K562 (cell line): ENCODE measurements around the gene DENND1A. TPM values are rescaled to one million over a fixed set of nuclear protein-coding genes. Genes with fewer than 3 reads are reported as not detected.

ENCODE experiments used
- ATAC-seq: fragments of 200-7000 bp; cut with Tn5 transposase; 3 replicates; pipeline ENCODE4 v1.9.1; 2020; ENCODE audit warnings: moderate library complexity
- BruUV-seq: library from RNA; stranded (reverse); fragments of 400-500 nt; replicated peaks from 2 replicates; lab custom pipeline; 2021; lab: Mats Ljungman, UMichigan
- CTCF ChIA-PET: fragments of 300-600 bp; formaldehyde crosslinking; extraction: SDS; loops from one replicate; lab custom pipeline; 2021; ENCODE audit warnings: low intra/inter-chr PET ratio; lab: Yijun Ruan, JAX
- POLR2A ChIA-PET: fragments of 300-600, 350-650 bp; sonication (Branson Sonifier 250); formaldehyde crosslinking; extraction: SDS; loops from one replicate; lab custom pipeline; 2021; ENCODE audit warnings: antibody characterized with exemption, inconsistent platforms; lab: Yijun Ruan, JAX
- DNase-seq, 4 experiments: peaks; one replicate each; pipeline versions ENCODE4 v3.0.0 to v3.0.0-alpha.2; 2011 to 2018; ENCODE audit warnings: low spot score in 3 of 4, mixed read lengths in 3 of 4; ENCODE audit errors: extremely low read depth in 1 of 4
- FAIRE-seq: peaks from 2 replicates; lab custom pipeline; 2011; peaks lifted over from hg19 to GRCh38; lab: Jason Lieb, UNC
- H2AFZ ChIP-seq: 2 replicates; pipeline ENCODE4 v1.6.0; 2011; ENCODE audit warnings: low read depth, low read length, control low read depth, inconsistent platforms
- H3K27ac ChIP-seq: fragments of 200-600 bp; 3 replicates; pipeline ENCODE4 v1.8.0; 2011; ENCODE audit warnings: low read depth, mild to moderate bottlenecking, control low read depth, inconsistent platforms, low read length, moderate library complexity, mixed read lengths; ENCODE audit errors: extremely low read depth
- H3K27me3 ChIP-seq, 2 experiments: fragments of 300-600 bp in 1 of 2; 2 replicates in 1 of 2; 3 replicates in 1 of 2; pipeline versions ENCODE4 v1.6.0 to v1.8.0; 2011; ENCODE audit warnings: inconsistent platforms in 2 of 2, low read length in 2 of 2, mild to moderate bottlenecking in 1 of 2, mixed read lengths in 1 of 2, moderate library complexity in 1 of 2; ENCODE audit not compliant: control insufficient read depth in 2 of 2, insufficient read depth in 2 of 2
- H3K36me3 ChIP-seq: fragments of 300-600 bp; 3 replicates; pipeline ENCODE4 v1.8.0; 2011; ENCODE audit warnings: mild to moderate bottlenecking, low read length, inconsistent platforms; ENCODE audit not compliant: control insufficient read depth, insufficient read depth
- H3K4me1 ChIP-seq, 2 experiments: fragments of 200-600 bp in 1 of 2; replicated peaks in 1 of 2; 2 replicates in 1 of 2; 3 replicates in 1 of 2; pipeline versions ENCODE4 v1.5.1 to v1.8.0; 2011; ENCODE audit warnings: inconsistent platforms in 2 of 2, low read length in 2 of 2, mild to moderate bottlenecking in 1 of 2, mixed read lengths in 1 of 2, moderate library complexity in 1 of 2; ENCODE audit not compliant: control insufficient read depth in 2 of 2, insufficient read depth in 2 of 2
- H3K4me2 ChIP-seq: 2 replicates; pipeline ENCODE4 v1.6.1; 2011; ENCODE audit warnings: low read length, control low read depth, inconsistent platforms, mixed read lengths; ENCODE audit not compliant: insufficient read depth
- H3K4me3 ChIP-seq: fragments of 200-600 bp; sonication (generic), shearing (Covaris generic); 2 replicates; pipeline ENCODE4 v1.5.1; 2016; ENCODE audit warnings: control low read depth, inconsistent platforms
- H3K79me2 ChIP-seq: fragments of 200-600 bp; 3 replicates; pipeline ENCODE4 v1.8.0; 2011; ENCODE audit warnings: low read length, inconsistent platforms; ENCODE audit not compliant: control insufficient read depth, insufficient read depth
- H3K9ac ChIP-seq, 2 experiments: 2 replicates each; pipeline versions ENCODE4 v1.6.0 to v1.6.1; 2011; ENCODE audit warnings: low read depth in 2 of 2, low read length in 2 of 2, control low read depth in 1 of 2, inconsistent platforms in 1 of 2, mild to moderate bottlenecking in 1 of 2, mixed read lengths in 1 of 2; ENCODE audit not compliant: insufficient read depth in 1 of 2
- H3K9me1 ChIP-seq: one replicate; pipeline ENCODE4 v1.6.0; 2011; ENCODE audit warnings: inconsistent platforms, mild to moderate bottlenecking, low read length, moderate library complexity; ENCODE audit not compliant: control insufficient read depth, insufficient read depth
- H3K9me3 ChIP-seq: replicated peaks from 2 replicates; pipeline ENCODE4 v1.5.1; 2011; ENCODE audit warnings: low read depth, low read length, inconsistent platforms; ENCODE audit not compliant: control insufficient read depth, insufficient read depth
- H4K20me1 ChIP-seq: replicated peaks from 2 replicates; pipeline ENCODE4 v1.6.1; 2011; ENCODE audit warnings: low read length, inconsistent platforms, mixed read lengths; ENCODE audit not compliant: control insufficient read depth, insufficient read depth
- EGR1 ChIP-seq: fragments of 450-650 bp; conservative IDR thresholded peaks from 2 replicates; pipeline ENCODE4 v1.6.1; 2017; ENCODE audit warnings: mild to moderate bottlenecking
- ESRRA ChIP-seq: fragments of 450-650 bp; IDR thresholded peaks from 2 replicates; pipeline ENCODE4 v1.6.1; 2014; ENCODE audit warnings: low read depth, mild to moderate bottlenecking, moderate library complexity, borderline replicate concordance
- FOXP4 ChIP-seq: sonication (generic); formaldehyde crosslinking; IDR thresholded peaks from 2 replicates; pipeline ENCODE4 v1.8.0; 2022; ENCODE audit warnings: mild to moderate bottlenecking, missing genetic modification reagents, borderline replicate concordance
- HDAC8 ChIP-seq: fragments of 450-650 bp; IDR thresholded peaks from 2 replicates; pipeline ENCODE4 v1.6.1; 2016; ENCODE audit warnings: mild to moderate bottlenecking, missing genetic modification characterization, moderate library complexity, missing compliant biosample characterization
- KDM2B ChIP-seq: fragments of 250-450 bp; sonication (Bioruptor Pico); IDR thresholded peaks from 2 replicates; pipeline ENCODE4 v1.8.0; 2021; ENCODE audit warnings: mild to moderate bottlenecking, moderate library complexity
- MAZ ChIP-seq, 2 experiments: fragments of 450-650 bp in 1 of 2; sonication (generic) in 1 of 2; formaldehyde crosslinking; IDR thresholded peaks in 1 of 2; conservative IDR thresholded peaks in 1 of 2; 2 replicates each; pipeline versions ENCODE4 v1.4.0 to v1.5.0; 2020; ENCODE audit warnings: mild to moderate bottlenecking in 1 of 2, missing genetic modification reagents in 1 of 2
- NUFIP1 ChIP-seq: fragments of 450-650 bp; IDR thresholded peaks from 2 replicates; pipeline ENCODE4 v1.6.1; 2018; ENCODE audit not compliant: partially characterized antibody
- RBM14 ChIP-seq: fragments of 200-400 bp; formaldehyde crosslinking; IDR thresholded peaks from 2 replicates; pipeline ENCODE4 v1.6.1; 2018; ENCODE audit warnings: low read depth, mild to moderate bottlenecking, low read length, moderate library complexity, borderline replicate concordance; ENCODE audit not compliant: insufficient read depth
- ZFPM2 ChIP-seq: fragments of 250-450 bp; sonication (Bioruptor Pico); IDR thresholded peaks from 2 replicates; pipeline ENCODE4 v1.5.1; 2022; ENCODE audit warnings: mild to moderate bottlenecking
- ZNF398 ChIP-seq: fragments of 250-450 bp; sonication (Bioruptor Pico); IDR thresholded peaks from 2 replicates; pipeline ENCODE4 v1.8.0; 2021; ENCODE audit warnings: moderate library complexity, mild to moderate bottlenecking, inconsistent platforms
- WGBS: fragments of 100-300 bp; shearing (Covaris generic); methylation state at CpG from one replicate; pipeline ENCODE4 v1.1.6; 2016; ENCODE audit warnings: low coverage, mixed read lengths; ENCODE audit not compliant: insufficient coverage; ENCODE audit errors: missing lambda C conversion rate; 5-methylcytosine and 5-hydroxymethylcytosine counted together
- in situ Hi-C: fragments of 300-500 bp; cut with MboI; formaldehyde crosslinking; loops from 4 replicates; pipeline ENCODE4 v1.15.0; 2018; ENCODE audit warnings: inconsistent platforms, mixed read lengths
- intact Hi-C: fragments of 100-400 bp; cut with micrococcal nuclease; formaldehyde crosslinking; loops from 2 replicates; pipeline ENCODE4 v1.14.2; 2022
- polyA plus RNA-seq, 8 experiments: library from polyadenylated mRNA; depleted of rRNA in 4 of 8; stranded (reverse) in 5 of 8; unstranded in 3 of 8; fragments of >200 nt; fragmentation: Nextera tagmentation in 2 of 8; fragmentation: Illumina TruSeq in 1 of 8; extraction: Ambion mirVana in 2 of 8; extraction: Trizol in 1 of 8; gene quantifications; 2 replicates each; pipeline versions ENCODE4 v1.2.1 to v1.2.3, GENCODE V29; 2011 to 2014; ENCODE audit warnings: inconsistent platforms in 1 of 8, missing spikeins in 1 of 8
- total RNA-seq, 7 experiments: library from RNA; depleted of rRNA in 6 of 7; stranded (reverse); fragments of >200 nt in 6 of 7; fragmentation: Illumina TruSeq in 2 of 7; extraction: Trizol in 2 of 7; gene quantifications; 2 replicates each; pipeline versions ENCODE4 v1.2.1 to v1.2.3, GENCODE V29; 2011 to 2021; ENCODE audit warnings: low replicate concordance in 1 of 7

Gene DENND1A
- total and polyA plus RNA-seq, 9 of the 15 experiments (the other 6 are each of a cell fraction or from before 2014, with no cell fraction given): 7.6 to 29.5 (median 15.7) TPM

GRCh38 chr9:123761905-123762605 lies 167.9 kb downstream of the DENND1A start:
- intact Hi-C loops (no loop called here), in situ Hi-C loops (no loop called here)
- Histone ChIP-seq H2AFZ (no peak overlapping the region), H3K27me3 (no peaks in the 10 kb centered on the region), H3K79me2 (no peaks in the 10 kb centered on the region), H3K36me3 (peaks cover 4% of the 10 kb centered on the region; the same call in 1 of the 3 replicates), H3K9me3 (no peaks in the 10 kb centered on the region), H3K9me1 (no peaks in the 10 kb centered on the region), H4K20me1 (no peaks in the 10 kb centered on the region), H3K27ac (no peak overlapping the region), H3K4me2 (no peak overlapping the region), H3K9ac (no peak overlapping the region), H3K4me1 (no peaks in the 10 kb centered on the region)
- no peak for FAIRE-seq
- ATAC-seq: no peak
- ChIA-PET CTCF (no interaction called here), POLR2A (interaction anchor here (0.8 to 1.4 kb wide), 4 partner anchors 8 to 15 kb away, joined by 3 to 4 read pairs (median 4); no protein-coding TSS in a partner anchor)
- no TSS peak for BruUV-seq
- 65% methylated on average over 4 of the region's 4 CpGs for WGBS
- no peak for DNase-seq
- TF ChIP-seq ZFPM2 (no peak), ESRRA (no peak), KDM2B (no peak), ZNF398 (no peak), RBM14 (no peak), MAZ (CRISPR knock-in tag; conservative IDR thresholded peaks at IDR 0.05 in 1 of 2, IDR thresholded peaks at IDR 0.05 in 1 of 2) (no peak), EGR1 (no peak), HDAC8 (tag) (no peak), NUFIP1 (no peak), FOXP4 (CRISPR knock-in tag) (no peak)
- TF ChIP-seq, all 486 proteins: peak for 0
- no peak overlapping the region for H3K4me3 ChIP-seq
